HCT116 (cell line): Measurements from ENCODE around the gene FST. TPM values are rescaled to one million over a fixed set of nuclear protein-coding genes. Genes with fewer than 3 reads are reported as not detected.

Source experiments
- ATAC-seq: fragments of 200-7000 bp; cut with Tn5 transposase; 2 replicates; pipeline ENCODE4 v1.9.1; 2020; ENCODE audit warnings: mild to moderate bottlenecking, moderate library complexity
- BruUV-seq: library from RNA; stranded (reverse); fragments of 400-500 nt; replicated peaks from 2 replicates; lab custom pipeline; 2021; lab: Mats Ljungman, UMichigan
- CTCF ChIA-PET: fragments of 300-600 bp; sonication (Branson Sonifier 250); formaldehyde crosslinking; loops from one replicate; lab custom pipeline; 2021; ENCODE audit warnings: antibody characterized with exemption; lab: Charles Lee
- POLR2A ChIA-PET: fragments of 300-600, 350-600 bp; sonication (Branson Sonifier 250); formaldehyde crosslinking; loops from one replicate; lab custom pipeline; 2021; ENCODE audit warnings: antibody characterized with exemption; lab: Charles Lee
- RAD21 ChIA-PET, 2 experiments: fragments of 300-600 bp; sonication (Branson Sonifier 250); formaldehyde crosslinking; loops; one replicate each; lab custom pipeline; 2023; ENCODE audit warnings: low total read pairs in 2 of 2; ENCODE audit not compliant: uncharacterized antibody in 2 of 2, unreplicated experiment in 2 of 2, low non-redundant PET in 1 of 2; lab: Charles Lee
- DNase-seq: peaks from one replicate; pipeline ENCODE4 v3.0.0-alpha.2; 2010; ENCODE audit warnings: low read depth, low spot score
- H2AFZ ChIP-seq: fragments of 200-600 bp; shearing (Covaris generic), sonication (generic); 2 replicates; pipeline ENCODE4 v1.6.1; 2017; ENCODE audit warnings: low read depth, mixed run types, mixed read lengths, antibody characterized with exemption, low read length; ENCODE audit not compliant: poor library complexity, severe bottlenecking
- H3K27ac ChIP-seq: 2 replicates; pipeline ENCODE4 v1.5.1; 2012; ENCODE audit warnings: low read depth, low read length
- H3K27me3 ChIP-seq: fragments of 200-600 bp; sonication (generic); 2 replicates; pipeline ENCODE4 v1.6.1; 2016; ENCODE audit warnings: mixed run types, low read length, mixed read lengths; ENCODE audit not compliant: insufficient read depth
- H3K36me3 ChIP-seq, 2 experiments: fragments of 200-500 bp in 1 of 2; fragments of 200-600 bp in 1 of 2; sonication (Bioruptor generic) in 1 of 2; sonication (generic) in 1 of 2; 2 replicates each; pipeline versions ENCODE4 v1.5.1 to v1.6.1; 2014 to 2016; ENCODE audit warnings: low read length in 2 of 2, inconsistent platforms in 1 of 2, mixed read lengths in 1 of 2, mixed run types in 1 of 2; ENCODE audit not compliant: insufficient read depth in 2 of 2, control insufficient read depth in 1 of 2
- H3K4me1 ChIP-seq, 2 experiments: fragments of 200-600 bp in 1 of 2; sonication (generic) in 1 of 2; 2 replicates each; pipeline versions ENCODE4 v1.5.1 to v1.6.1; 2012 to 2017; ENCODE audit warnings: low read length in 2 of 2, inconsistent platforms in 1 of 2, mild to moderate bottlenecking in 1 of 2, mixed read lengths in 1 of 2, mixed run types in 1 of 2, moderate library complexity in 1 of 2; ENCODE audit not compliant: insufficient read depth in 2 of 2, control insufficient read depth in 1 of 2
- H3K4me2 ChIP-seq: fragments of 200-600 bp; sonication (generic); 2 replicates; pipeline ENCODE4 v1.6.1; 2017; ENCODE audit warnings: mixed run types, low read length, mixed read lengths
- H3K4me3 ChIP-seq, 2 experiments: fragments of 200-600 bp in 1 of 2; sonication (generic) in 1 of 2; replicated peaks in 1 of 2; 2 replicates each; pipeline ENCODE4 v1.5.1; 2011 to 2016; ENCODE audit warnings: low read length in 2 of 2, control low read depth in 1 of 2, low read depth in 1 of 2, mild to moderate bottlenecking in 1 of 2, mixed read lengths in 1 of 2, mixed run types in 1 of 2
- H3K79me2 ChIP-seq: fragments of 200-600 bp; sonication (generic); 2 replicates; pipeline ENCODE4 v1.6.1; 2017; ENCODE audit warnings: mild to moderate bottlenecking, mixed run types, low read length, moderate library complexity, mixed read lengths; ENCODE audit not compliant: insufficient read depth
- H3K9ac ChIP-seq: fragments of 200-600 bp; sonication (generic); 2 replicates; pipeline ENCODE4 v1.6.1; 2016; ENCODE audit warnings: low read length, mixed read lengths
- H3K9me2 ChIP-seq: fragments of 200-600 bp; sonication (generic), shearing (Covaris generic); 2 replicates; pipeline ENCODE4 v1.6.1; 2017; ENCODE audit warnings: mixed run types, mild to moderate bottlenecking, moderate library complexity; ENCODE audit not compliant: insufficient read depth
- H3K9me3 ChIP-seq, 2 experiments: fragments of 200-500 bp in 1 of 2; fragments of 200-600 bp in 1 of 2; sonication (Bioruptor generic) in 1 of 2; sonication (generic) in 1 of 2; 2 replicates each; pipeline ENCODE4 v1.6.1; 2014 to 2017; ENCODE audit warnings: low read length in 2 of 2, mixed read lengths in 2 of 2, inconsistent platforms in 1 of 2, low read depth in 1 of 2, mild to moderate bottlenecking in 1 of 2, mixed run types in 1 of 2, moderate library complexity in 1 of 2; ENCODE audit not compliant: control insufficient read depth in 1 of 2, insufficient read depth in 1 of 2
- H4K20me1 ChIP-seq: fragments of 200-600 bp; sonication (generic), shearing (Covaris generic); 2 replicates; pipeline ENCODE4 v1.6.1; 2017; ENCODE audit warnings: mixed run types, mild to moderate bottlenecking, moderate library complexity; ENCODE audit not compliant: insufficient read depth
- ATF3 ChIP-seq: IDR thresholded peaks from 2 replicates; pipeline ENCODE4 v1.6.1; 2012
- CEBPB ChIP-seq: IDR thresholded peaks from 2 replicates; pipeline ENCODE4 v1.6.1; 2012; ENCODE audit warnings: low read depth
- EGR1 ChIP-seq: IDR thresholded peaks from 2 replicates; pipeline ENCODE4 v1.6.1; 2012; ENCODE audit warnings: low read depth
- ELF1 ChIP-seq: IDR thresholded peaks from 2 replicates; pipeline ENCODE4 v1.6.1; 2012; ENCODE audit warnings: low read depth, borderline replicate concordance
- EZH2phosphoT487 ChIP-seq: fragments of 200-600 bp; IDR thresholded peaks from 2 replicates; pipeline ENCODE4 v1.6.1; 2018; ENCODE audit warnings: antibody characterized with exemption, borderline replicate concordance
- FOSL1 ChIP-seq: IDR thresholded peaks from 2 replicates; pipeline ENCODE4 v1.6.1; 2012; ENCODE audit warnings: low read depth
- POLR2A ChIP-seq: IDR thresholded peaks from 2 replicates; pipeline ENCODE4 v1.7.0; 2011; ENCODE audit warnings: borderline replicate concordance; ENCODE audit not compliant: insufficient read depth, insufficient read length; ENCODE audit errors: extremely low read depth
- POLR2AphosphoS5 ChIP-seq: IDR thresholded peaks from 2 replicates; pipeline ENCODE4 v1.6.1; 2011; ENCODE audit warnings: mild to moderate bottlenecking, low read depth, low read length, moderate library complexity
- REST ChIP-seq: IDR thresholded peaks from 2 replicates; pipeline ENCODE4 v1.6.1; 2012; ENCODE audit warnings: low read depth
- SIN3A ChIP-seq: IDR thresholded peaks from 2 replicates; pipeline ENCODE4 v1.6.1; 2012; ENCODE audit warnings: low read depth
- SP1 ChIP-seq: IDR thresholded peaks from 2 replicates; pipeline ENCODE4 v1.6.1; 2012; ENCODE audit warnings: low read depth
- TCF7L2 ChIP-seq: IDR thresholded peaks from 2 replicates; pipeline ENCODE4 v1.7.0; 2011; ENCODE audit warnings: borderline replicate concordance, inconsistent platforms; ENCODE audit not compliant: insufficient read depth, insufficient read length; ENCODE audit errors: extremely low read depth
- YY1 ChIP-seq: IDR thresholded peaks from 2 replicates; pipeline ENCODE4 v1.6.1; 2011; ENCODE audit warnings: low read length, low read depth, moderate library complexity, mild to moderate bottlenecking; ENCODE audit not compliant: insufficient replicate concordance; ENCODE audit errors: extremely low read depth
- ZFX ChIP-seq: fragments of 450-650 bp; IDR thresholded peaks from 2 replicates; pipeline ENCODE4 v1.6.1; 2017
- ZNF274 ChIP-seq: fragments of 200-500 bp; sonication (Bioruptor generic); IDR thresholded peaks from 2 replicates; pipeline ENCODE4 v1.6.1; 2014; ENCODE audit warnings: mild to moderate bottlenecking, low read depth, low read length, inconsistent platforms
- intact Hi-C: fragments of 100-400 bp; cut with micrococcal nuclease; formaldehyde crosslinking; loops from 2 replicates; pipeline ENCODE4 v1.10.0; 2022
- total RNA-seq: library from RNA; stranded (reverse); gene quantifications from one replicate; pipeline ENCODE4 v1.2.1, GENCODE V29; 2021; ENCODE audit not compliant: unreplicated experiment
- TF ChIP-seq, protein P1 (sequence below): IDR thresholded peaks from 2 replicates; pipeline ENCODE4 v1.6.1; 2011; ENCODE audit warnings: mild to moderate bottlenecking, low read length, moderate library complexity; ENCODE audit not compliant: insufficient replicate concordance; ENCODE audit errors: extremely low read depth
- TF ChIP-seq, protein P2 (sequence below): IDR thresholded peaks from 2 replicates; pipeline ENCODE4 v1.6.1; 2012

FST gene
- total RNA-seq, 1 experiment from 2014 or later: 0.34 TPM

DNA sequence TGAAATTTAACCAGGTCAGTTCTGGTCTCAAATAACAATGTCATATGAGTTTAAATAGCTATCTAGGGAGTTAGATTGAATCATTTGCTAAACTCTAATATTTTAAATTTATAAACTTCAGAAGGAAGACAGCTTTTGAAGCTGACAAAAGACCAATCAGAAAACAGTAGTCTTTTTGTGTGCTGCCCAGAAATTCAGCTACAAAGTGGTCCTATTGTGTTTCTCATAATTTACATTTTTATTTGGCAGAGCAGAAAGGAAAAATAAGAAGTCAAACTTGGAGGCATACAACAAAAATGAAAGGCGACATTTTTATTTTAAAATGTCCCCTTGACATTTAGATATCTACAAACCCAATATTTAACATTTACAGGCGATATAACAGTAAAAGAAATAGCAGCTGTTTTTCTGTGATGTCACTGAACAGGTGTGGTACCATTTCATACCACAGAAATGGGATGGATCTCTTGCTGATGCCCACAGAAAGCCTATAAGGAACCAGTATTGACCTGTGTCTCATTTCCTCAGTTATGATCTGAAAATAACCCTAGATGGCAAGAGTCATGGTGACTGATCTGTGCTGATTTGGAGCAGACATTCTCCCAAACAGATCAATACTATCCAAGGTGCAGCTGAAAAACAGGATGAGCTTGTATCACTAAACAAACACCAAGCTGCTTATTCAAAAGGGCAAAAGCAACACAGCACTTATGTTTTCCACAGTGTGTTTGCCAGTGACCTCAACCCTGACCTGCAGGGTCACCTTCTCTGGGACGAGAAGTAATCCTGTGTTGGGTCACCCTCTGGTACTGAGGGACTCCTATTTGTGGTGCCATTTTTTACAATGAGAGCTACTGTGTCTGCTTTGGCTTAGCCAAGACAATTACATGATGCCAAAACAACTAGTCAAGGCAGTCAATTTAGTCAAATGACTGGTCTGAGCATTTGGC is 3.6 kb upstream of the FST start:
- ATAC-seq (no peak), DNase-seq (no peak)
- Histone ChIP-seq H3K4me1 (peaks cover 0 to 25% of the 10 kb centered on the region in 2 experiments; a peak in 3 of 4 replicates), H3K9me2 (no peaks in the 10 kb centered on the region), H3K9ac (no peak overlapping the region), H3K27ac (no peak overlapping the region), H4K20me1 (no peaks in the 10 kb centered on the region), H3K36me3 (no peaks in the 10 kb centered on the region), H2AFZ (no peak overlapping the region), H3K9me3 (no peaks in the 10 kb centered on the region), H3K27me3 (peaks cover 13% of the 10 kb centered on the region; the same call in 1 of the 2 replicates), H3K79me2 (no peaks in the 10 kb centered on the region), H3K4me3 (no peak overlapping the region), H3K4me2 (no peak overlapping the region)
- ChIA-PET POLR2A (no interaction called here), RAD21 (no interaction called here), CTCF (interaction anchor here (0.9 to 3.0 kb wide), 3 partner anchors 214 to 758 kb away, joined by 3 to 10 read pairs (median 3); no protein-coding TSS in a partner anchor)
- no TSS peak for BruUV-seq
- intact Hi-C loops: loop anchor here (5.0 kb wide), 1 partner anchor 740 kb away; no protein-coding TSS in a partner anchor
- TF ChIP-seq SP1: no peak
- TF ChIP-seq TCF7L2: no peak
- TF ChIP-seq EGR1: no peak
- no peak for TF ChIP-seq EZH2phosphoT487
- TF ChIP-seq ZNF274: no peak
- TF ChIP-seq ELF1: no peak
- TF ChIP-seq POLR2AphosphoS5: no peak
- TF ChIP-seq REST: no peak
- TF ChIP-seq, protein P1, sequence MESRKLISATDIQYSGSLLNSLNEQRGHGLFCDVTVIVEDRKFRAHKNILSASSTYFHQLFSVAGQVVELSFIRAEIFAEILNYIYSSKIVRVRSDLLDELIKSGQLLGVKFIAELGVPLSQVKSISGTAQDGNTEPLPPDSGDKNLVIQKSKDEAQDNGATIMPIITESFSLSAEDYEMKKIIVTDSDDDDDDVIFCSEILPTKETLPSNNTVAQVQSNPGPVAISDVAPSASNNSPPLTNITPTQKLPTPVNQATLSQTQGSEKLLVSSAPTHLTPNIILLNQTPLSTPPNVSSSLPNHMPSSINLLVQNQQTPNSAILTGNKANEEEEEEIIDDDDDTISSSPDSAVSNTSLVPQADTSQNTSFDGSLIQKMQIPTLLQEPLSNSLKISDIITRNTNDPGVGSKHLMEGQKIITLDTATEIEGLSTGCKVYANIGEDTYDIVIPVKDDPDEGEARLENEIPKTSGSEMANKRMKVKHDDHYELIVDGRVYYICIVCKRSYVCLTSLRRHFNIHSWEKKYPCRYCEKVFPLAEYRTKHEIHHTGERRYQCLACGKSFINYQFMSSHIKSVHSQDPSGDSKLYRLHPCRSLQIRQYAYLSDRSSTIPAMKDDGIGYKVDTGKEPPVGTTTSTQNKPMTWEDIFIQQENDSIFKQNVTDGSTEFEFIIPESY: no peak
- no peak for TF ChIP-seq CEBPB
- TF ChIP-seq SIN3A: no peak
- TF ChIP-seq ATF3: no peak
- TF ChIP-seq, protein P2, sequence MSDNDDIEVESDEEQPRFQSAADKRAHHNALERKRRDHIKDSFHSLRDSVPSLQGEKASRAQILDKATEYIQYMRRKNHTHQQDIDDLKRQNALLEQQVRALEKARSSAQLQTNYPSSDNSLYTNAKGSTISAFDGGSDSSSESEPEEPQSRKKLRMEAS: no peak
- no peak for TF ChIP-seq YY1
- no peak for TF ChIP-seq FOSL1
- no peak for TF ChIP-seq POLR2A
- no peak for TF ChIP-seq ZFX
